Measurements from ENCODE around the gene DMBX1. TPM values are rescaled to one million over a fixed set of nuclear protein-coding genes. Genes with fewer than 3 reads are reported as not detected.
A peak's percentile ranks its signal among the peaks of the same experiment; 100 is the strongest.

Gene DMBX1
- total RNA-seq (2016; rRNA removed; fragmentation: Illumina TruSeq; extraction: Trizol) (not detected in 2 replicates), polyA plus RNA-seq (2011; rRNA removed) (not detected in 2 replicates), polyA minus RNA-seq (2011; rRNA and poly(A)+ RNA removed; ENCODE audit: low replicate concordance) (1.9 TPM in 1 of 2 replicates, not detected in the other), Bru-seq, nascent RNA (not detected), BruChase-seq, experiment 1, labeled RNA remaining after a 6-hour chase (not detected), BruChase-seq, experiment 2, labeled RNA remaining after a 2-hour chase (not detected)
- not detected in 2 replicates for total RNA-seq (2016; cell fraction: cytosol; rRNA removed; fragmentation: Illumina TruSeq; extraction: Trizol; ENCODE audit: low read depth)
- total RNA-seq (2016; cell fraction: insoluble cytoplasmic fraction; rRNA removed; fragmentation: Illumina TruSeq; extraction: Trizol) = not detected in 2 replicates
- total RNA-seq (2016; cell fraction: membrane; rRNA removed; fragmentation: Illumina TruSeq; extraction: Trizol) = not detected in 2 replicates
- not detected in 2 replicates for total RNA-seq (2016; cell fraction: nucleus; rRNA removed; fragmentation: Illumina TruSeq; extraction: Trizol)
- polyA plus RNA-seq (2011; cell fraction: cytosol; rRNA removed) = not detected in 2 replicates
- polyA plus RNA-seq (2011; cell fraction: nucleus; rRNA removed) = not detected in 2 replicates
- polyA plus RNA-seq (2012) = not detected in 2 replicates
- not detected in 2 replicates for polyA plus RNA-seq (2016; cell fraction: cytosol; fragmentation: Illumina TruSeq; extraction: Trizol; ENCODE audit: low read depth)
- not detected in 2 replicates for polyA plus RNA-seq (2016; cell fraction: insoluble cytoplasmic fraction; fragmentation: Illumina TruSeq; extraction: Trizol; ENCODE audit: low read depth)
- polyA plus RNA-seq (2016; cell fraction: membrane; fragmentation: Illumina TruSeq; extraction: Trizol; ENCODE audit: low read depth) = not detected in 2 replicates
- polyA plus RNA-seq (2016; cell fraction: nucleus; fragmentation: Illumina TruSeq; extraction: Trizol; ENCODE audit: insufficient read depth, low read depth) = not detected in 2 replicates
- polyA minus RNA-seq (2011; cell fraction: cytosol; rRNA and poly(A)+ RNA removed) = not detected in 2 replicates
- polyA minus RNA-seq (2011; cell fraction: nucleus; rRNA and poly(A)+ RNA removed) = not detected in 2 replicates
- long read RNA-seq, experiment 1 = 0 reads
- long read RNA-seq, experiment 2 = 0 reads

DNA sequence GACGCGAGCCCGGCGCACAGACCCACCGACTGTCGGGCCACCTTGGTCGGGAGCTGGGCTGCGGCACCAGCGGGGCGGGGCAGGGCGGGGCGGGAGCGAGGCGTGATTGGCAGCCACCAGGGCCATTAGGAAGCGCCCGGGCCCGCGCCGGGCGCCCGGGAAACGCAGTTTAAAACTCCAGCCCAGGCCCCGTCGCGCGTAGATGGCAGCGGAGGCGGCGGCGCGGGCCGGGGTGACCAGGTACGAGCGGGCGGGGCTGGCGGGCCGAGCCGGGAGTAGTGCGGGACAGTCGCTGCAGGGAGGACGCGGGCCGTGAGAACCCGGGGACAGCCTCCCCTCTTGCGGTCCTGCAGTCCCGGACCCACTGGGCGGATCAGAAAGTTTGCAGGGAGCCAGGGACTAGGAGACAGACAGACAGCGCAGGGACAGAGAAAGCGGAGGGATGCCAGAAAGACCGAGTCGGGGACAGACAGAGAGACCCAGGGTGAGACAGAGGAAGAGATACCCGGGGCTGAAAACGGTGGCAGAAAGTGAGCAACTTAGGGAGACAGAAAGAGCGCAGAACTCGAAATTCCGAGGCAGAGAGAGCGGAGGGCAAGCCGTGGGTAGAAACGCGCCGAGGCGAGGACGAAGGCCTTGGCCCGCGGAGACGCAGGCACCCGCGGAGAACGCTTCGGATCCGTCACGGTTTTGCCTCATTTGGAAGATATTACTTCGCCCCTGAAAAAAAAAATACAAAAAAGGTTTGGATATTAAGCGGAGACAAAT, at the start of gene DMBX1:
Gene DMBX1 (plus strand): TSS at position 199 of the 768 bp plus-strand sequence. CDS start 17,175 bp downstream, outside the sequence.
- no peak within 1 kb of the TSS for H3K27ac ChIP-seq (ENCODE audit: extremely low read length, insufficient read depth, low read length)
- H3K9ac ChIP-seq (ENCODE audit: insufficient read depth, low read depth, low read length) = no peak within 1 kb of the TSS
- WGBS (ENCODE audit: low lambda C conversion rate) = 16% methylated on average over 64 of the region's 74 CpGs
- no peaks in the 10 kb centered on the region for H3K9me3 ChIP-seq (ENCODE audit: low read length)
- H3K4me3 ChIP-seq (replicated peaks in 1 of 3; ENCODE audit: insufficient read depth in 1 of 3, low read depth in 2 of 3, low read length in 3 of 3) = peak within 1 kb of the TSS in 1 of 3 experiments; percentile 23; a peak in 2 of 6 replicates
- in situ Hi-C loops (cut with HindIII; ENCODE audit: extremely low pct_ligation_motif_present, low pct_unique_long_range_greater_than_20kb) = no loop called here
- H3K36me3 ChIP-seq (replicated peaks in 1 of 2; ENCODE audit: control insufficient read depth in 1 of 2, insufficient read depth in 2 of 2, low read length in 2 of 2) = no peaks in the 10 kb centered on the region
- H2AFZ ChIP-seq (ENCODE audit: low read length) = no peak within 1 kb of the TSS
- peaks cover 16 to 93% of the 10 kb centered on the region in 2 experiments for H3K27me3 ChIP-seq (ENCODE audit: control insufficient read depth in 1 of 2, insufficient read depth in 2 of 2, low read length in 2 of 2)
- intact Hi-C loops (cut with micrococcal nuclease; ENCODE audit: unreplicated experiment) = no loop called here
- no peaks in the 10 kb centered on the region for H3K79me2 ChIP-seq (ENCODE audit: insufficient read depth, low read length)
- no TSS peak for BruUV-seq (replicated peaks)
- ATAC-seq (peak; percentile 56), FAIRE-seq (no peak), DNase-seq (ENCODE audit: low spot score) (no peak)
- ChIA-PET POLR2A (no interaction called here), CTCF (ENCODE audit: low intra/inter-chr PET ratio, low total read pairs) (no interaction called here)
- peak within 1 kb of the TSS; percentile 42 for H3K4me2 ChIP-seq (ENCODE audit: low read depth, low read length)
- H4K20me1 ChIP-seq (ENCODE audit: insufficient read depth, low read length) = peaks cover 2% of the 10 kb centered on the region; the same call in 1 of the 2 replicates
- no peaks in the 10 kb centered on the region for H3K4me1 ChIP-seq (ENCODE audit: insufficient read depth, low read length)
- TF ChIP-seq EEA1 (CRISPR knock-in tag; IDR thresholded peaks at IDR 0.05; ENCODE audit: borderline replicate concordance) (no peak), ZFP82 (CRISPR knock-in tag; IDR thresholded peaks at IDR 0.05; ENCODE audit: borderline replicate concordance) (no peak), TP53 (CRISPR knock-in tag; conservative IDR thresholded peaks at IDR 0.05) (no peak), NFYB (CRISPR knock-in tag; IDR thresholded peaks at IDR 0.05) (peak; percentile 78), GABPB1 (CRISPR knock-in tag; IDR thresholded peaks at IDR 0.05) (peak; percentile 40; the same call in 1 of the 2 replicates), HNRNPLL (IDR thresholded peaks at IDR 0.05; ENCODE audit: low read depth, low read length, poor library complexity, severe bottlenecking) (no peak), EZH2 (conservative IDR thresholded peaks at IDR 0.05; ENCODE audit: low read depth, low read length) (peak; percentile 57; the same call in 1 of the 2 replicates), ZNF720 (CRISPR knock-in tag; IDR thresholded peaks at IDR 0.05) (no peak), SP140L (CRISPR knock-in tag; IDR thresholded peaks at IDR 0.05; ENCODE audit: borderline replicate concordance) (no peak)
- TF ChIP-seq, protein P1, sequence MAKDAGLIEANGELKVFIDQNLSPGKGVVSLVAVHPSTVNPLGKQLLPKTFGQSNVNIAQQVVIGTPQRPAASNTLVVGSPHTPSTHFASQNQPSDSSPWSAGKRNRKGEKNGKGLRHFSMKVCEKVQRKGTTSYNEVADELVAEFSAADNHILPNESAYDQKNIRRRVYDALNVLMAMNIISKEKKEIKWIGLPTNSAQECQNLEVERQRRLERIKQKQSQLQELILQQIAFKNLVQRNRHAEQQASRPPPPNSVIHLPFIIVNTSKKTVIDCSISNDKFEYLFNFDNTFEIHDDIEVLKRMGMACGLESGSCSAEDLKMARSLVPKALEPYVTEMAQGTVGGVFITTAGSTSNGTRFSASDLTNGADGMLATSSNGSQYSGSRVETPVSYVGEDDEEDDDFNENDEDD (CRISPR knock-in tag; IDR thresholded peaks at IDR 0.05; ENCODE audit: borderline replicate concordance) = peak; percentile 20; the same call in 1 of the 2 replicates
- TF ChIP-seq, protein P2, sequence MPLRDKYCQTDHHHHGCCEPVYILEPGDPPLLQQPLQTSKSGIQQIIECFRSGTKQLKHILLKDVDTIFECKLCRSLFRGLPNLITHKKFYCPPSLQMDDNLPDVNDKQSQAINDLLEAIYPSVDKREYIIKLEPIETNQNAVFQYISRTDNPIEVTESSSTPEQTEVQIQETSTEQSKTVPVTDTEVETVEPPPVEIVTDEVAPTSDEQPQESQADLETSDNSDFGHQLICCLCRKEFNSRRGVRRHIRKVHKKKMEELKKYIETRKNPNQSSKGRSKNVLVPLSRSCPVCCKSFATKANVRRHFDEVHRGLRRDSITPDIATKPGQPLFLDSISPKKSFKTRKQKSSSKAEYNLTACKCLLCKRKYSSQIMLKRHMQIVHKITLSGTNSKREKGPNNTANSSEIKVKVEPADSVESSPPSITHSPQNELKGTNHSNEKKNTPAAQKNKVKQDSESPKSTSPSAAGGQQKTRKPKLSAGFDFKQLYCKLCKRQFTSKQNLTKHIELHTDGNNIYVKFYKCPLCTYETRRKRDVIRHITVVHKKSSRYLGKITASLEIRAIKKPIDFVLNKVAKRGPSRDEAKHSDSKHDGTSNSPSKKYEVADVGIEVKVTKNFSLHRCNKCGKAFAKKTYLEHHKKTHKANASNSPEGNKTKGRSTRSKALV (CRISPR knock-in tag; IDR thresholded peaks at IDR 0.05) = peak; percentile 52; the same call in 1 of the 2 replicates
- TF ChIP-seq, protein P3, sequence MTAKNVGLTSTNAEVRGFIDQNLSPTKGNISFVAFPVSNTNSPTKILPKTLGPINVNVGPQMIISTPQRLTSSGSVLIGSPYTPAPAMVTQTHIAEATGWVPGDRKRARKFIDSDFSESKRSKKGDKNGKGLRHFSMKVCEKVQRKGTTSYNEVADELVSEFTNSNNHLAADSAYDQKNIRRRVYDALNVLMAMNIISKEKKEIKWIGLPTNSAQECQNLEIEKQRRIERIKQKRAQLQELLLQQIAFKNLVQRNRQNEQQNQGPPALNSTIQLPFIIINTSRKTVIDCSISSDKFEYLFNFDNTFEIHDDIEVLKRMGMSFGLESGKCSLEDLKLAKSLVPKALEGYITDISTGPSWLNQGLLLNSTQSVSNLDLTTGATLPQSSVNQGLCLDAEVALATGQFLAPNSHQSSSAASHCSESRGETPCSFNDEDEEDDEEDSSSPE (CRISPR knock-in tag; IDR thresholded peaks at IDR 0.05) = peak; percentile 37; the same call in 1 of the 2 replicates
